ENCODE measurements around the gene WDR35.

The WDR35 gene

DNA sequence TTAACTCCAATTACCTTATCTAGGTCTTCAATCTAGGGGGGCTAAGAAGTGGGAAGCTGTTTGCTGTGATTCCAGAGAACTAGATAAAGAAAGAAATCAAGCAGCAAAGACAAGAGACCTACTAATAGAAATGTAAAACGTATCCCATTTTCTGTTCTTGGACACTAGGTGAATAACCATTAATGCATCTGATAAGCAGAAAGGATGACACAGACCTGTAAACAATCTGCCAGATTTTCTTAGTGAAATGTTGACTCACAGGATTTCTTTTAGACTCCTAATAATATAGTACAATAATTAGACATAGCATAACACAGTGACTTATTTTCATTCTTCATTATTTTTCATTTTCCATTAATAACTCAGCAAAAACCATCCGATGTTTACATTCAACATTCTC, 1.3 kb downstream of the WDR35 start:
- H3K27ac ChIP-seq, result no peak overlapping the region
- no peaks in the 10 kb centered on the region for H4K20me1 ChIP-seq (ENCODE audit: insufficient read depth)
- no peaks in the 10 kb centered on the region for H3K27me3 ChIP-seq (ENCODE audit: insufficient read depth, low read depth)
- H3K4me1 ChIP-seq (ENCODE audit: low read depth, poor library complexity, severe bottlenecking), result peaks cover 9% of the 10 kb centered on the region
- H3K79me2 ChIP-seq (ENCODE audit: insufficient read depth, low read depth), result no peaks in the 10 kb centered on the region
- H2AFZ ChIP-seq (ENCODE audit: low read depth), result no peak overlapping the region
- H3K36me3 ChIP-seq (ENCODE audit: insufficient read depth), result no peaks in the 10 kb centered on the region; the same call in 1 of the 2 replicates
- H3K9ac ChIP-seq, result no peak overlapping the region
- H3K4me2 ChIP-seq, result peak overlapping the region; percentile 80; the same call in 1 of the 2 replicates
- H3K4me3 ChIP-seq (IDR thresholded peaks at IDR 0.05; ENCODE audit: insufficient read depth, low read depth, low read length), result no peak overlapping the region
- TF ChIP-seq, protein P1, sequence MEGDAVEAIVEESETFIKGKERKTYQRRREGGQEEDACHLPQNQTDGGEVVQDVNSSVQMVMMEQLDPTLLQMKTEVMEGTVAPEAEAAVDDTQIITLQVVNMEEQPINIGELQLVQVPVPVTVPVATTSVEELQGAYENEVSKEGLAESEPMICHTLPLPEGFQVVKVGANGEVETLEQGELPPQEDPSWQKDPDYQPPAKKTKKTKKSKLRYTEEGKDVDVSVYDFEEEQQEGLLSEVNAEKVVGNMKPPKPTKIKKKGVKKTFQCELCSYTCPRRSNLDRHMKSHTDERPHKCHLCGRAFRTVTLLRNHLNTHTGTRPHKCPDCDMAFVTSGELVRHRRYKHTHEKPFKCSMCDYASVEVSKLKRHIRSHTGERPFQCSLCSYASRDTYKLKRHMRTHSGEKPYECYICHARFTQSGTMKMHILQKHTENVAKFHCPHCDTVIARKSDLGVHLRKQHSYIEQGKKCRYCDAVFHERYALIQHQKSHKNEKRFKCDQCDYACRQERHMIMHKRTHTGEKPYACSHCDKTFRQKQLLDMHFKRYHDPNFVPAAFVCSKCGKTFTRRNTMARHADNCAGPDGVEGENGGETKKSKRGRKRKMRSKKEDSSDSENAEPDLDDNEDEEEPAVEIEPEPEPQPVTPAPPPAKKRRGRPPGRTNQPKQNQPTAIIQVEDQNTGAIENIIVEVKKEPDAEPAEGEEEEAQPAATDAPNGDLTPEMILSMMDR (conservative IDR thresholded peaks at IDR 0.05; ENCODE audit: low read depth, low read length), result no peak

GRCh38 chr2:19987936-19988335, 2.0 kb downstream of the WDR35 start:
- Histone ChIP-seq H3K36me3 (ENCODE audit: insufficient read depth) (no peaks in the 10 kb centered on the region; the same call in 1 of the 2 replicates), H3K27ac (no peak overlapping the region), H3K79me2 (ENCODE audit: insufficient read depth, low read depth) (no peaks in the 10 kb centered on the region), H3K27me3 (ENCODE audit: insufficient read depth, low read depth) (no peaks in the 10 kb centered on the region), H3K9ac (no peak overlapping the region), H3K4me2 (no peak overlapping the region), H4K20me1 (ENCODE audit: insufficient read depth) (no peaks in the 10 kb centered on the region), H3K4me1 (ENCODE audit: low read depth, poor library complexity, severe bottlenecking) (peaks cover 9% of the 10 kb centered on the region), H2AFZ (ENCODE audit: low read depth) (no peak overlapping the region), H3K4me3 (IDR thresholded peaks at IDR 0.05; ENCODE audit: insufficient read depth, low read depth, low read length) (no peak overlapping the region)
- TF ChIP-seq, protein P1 (conservative IDR thresholded peaks at IDR 0.05; ENCODE audit: low read depth, low read length), result no peak

DNA sequence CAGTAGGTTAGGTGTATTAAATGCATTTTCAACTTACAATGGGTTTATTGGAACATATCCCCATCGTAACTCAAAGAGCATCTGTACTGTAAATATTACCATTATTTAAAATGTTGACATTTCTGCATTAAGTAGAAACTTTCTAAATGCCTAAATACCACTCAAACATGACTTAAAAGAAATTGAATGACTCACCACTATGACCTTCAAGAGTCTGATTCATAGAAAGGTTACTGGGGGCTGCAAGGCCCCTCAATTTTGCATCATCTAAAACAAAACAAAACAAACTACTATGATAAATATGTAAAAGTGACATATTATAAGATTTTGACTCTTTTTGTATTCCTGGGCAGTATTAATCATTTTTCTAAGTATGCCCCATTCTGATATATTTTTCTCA, 7.6 kb downstream of the WDR35 start:
- no peaks in the 10 kb centered on the region for H4K20me1 ChIP-seq (ENCODE audit: insufficient read depth)
- H3K4me1 ChIP-seq (ENCODE audit: low read depth, poor library complexity, severe bottlenecking), result no peaks in the 10 kb centered on the region
- H2AFZ ChIP-seq (ENCODE audit: low read depth), result no peak overlapping the region
- TF ChIP-seq, protein P1 (conservative IDR thresholded peaks at IDR 0.05; ENCODE audit: low read depth, low read length), result no peak
- no peak overlapping the region for H3K27ac ChIP-seq
- no peak overlapping the region for H3K4me2 ChIP-seq
- no peak overlapping the region for H3K4me3 ChIP-seq (IDR thresholded peaks at IDR 0.05; ENCODE audit: insufficient read depth, low read depth, low read length)
- H3K9ac ChIP-seq, result no peak overlapping the region
- no peaks in the 10 kb centered on the region for H3K36me3 ChIP-seq (ENCODE audit: insufficient read depth)
- no peaks in the 10 kb centered on the region for H3K79me2 ChIP-seq (ENCODE audit: insufficient read depth, low read depth)
- no peaks in the 10 kb centered on the region for H3K27me3 ChIP-seq (ENCODE audit: insufficient read depth, low read depth)

- no peaks in the 10 kb centered on the region for H3K27me3 ChIP-seq (ENCODE audit: insufficient read depth, low read depth)
- no peak overlapping the region for H3K4me3 ChIP-seq (IDR thresholded peaks at IDR 0.05; ENCODE audit: insufficient read depth, low read depth, low read length)
- no peaks in the 10 kb centered on the region for H3K79me2 ChIP-seq (ENCODE audit: insufficient read depth, low read depth)
- H3K4me1 ChIP-seq (ENCODE audit: low read depth, poor library complexity, severe bottlenecking), result no peaks in the 10 kb centered on the region
- H3K9ac ChIP-seq, result no peak overlapping the region
- H3K36me3 ChIP-seq (ENCODE audit: insufficient read depth), result no peaks in the 10 kb centered on the region
- TF ChIP-seq, protein P1 (conservative IDR thresholded peaks at IDR 0.05; ENCODE audit: low read depth, low read length), result no peak
- no peaks in the 10 kb centered on the region for H4K20me1 ChIP-seq (ENCODE audit: insufficient read depth)
- no peak overlapping the region for H3K4me2 ChIP-seq
- H3K27ac ChIP-seq, result no peak overlapping the region
- no peak overlapping the region for H2AFZ ChIP-seq (ENCODE audit: low read depth)
These were observed 10.0 kb downstream of the WDR35 start for GRCh38 chr2:19979932-19980331.

All from KMS-11 (cell line).